Stomach (tissue), 4 donors: ENCODE results near the gene ZNF428.

Source experiments
- CTCF ChIP-seq, 7 experiments: fragments of 450-650 bp in 4 of 7; fragments of 200-600 bp in 3 of 7; sonication (generic) in 3 of 7; IDR thresholded peaks; one replicate each; pipeline ENCODE4 v1.5.1; 2016 to 2019; ENCODE audit warnings: antibody characterized with exemption in 7 of 7, control low read depth in 2 of 7, mild to moderate bottlenecking in 1 of 7
- EP300 ChIP-seq: sonication (generic); formaldehyde crosslinking; IDR thresholded peaks from one replicate; pipeline ENCODE4 v1.6.1; 2017; ENCODE audit warnings: antibody characterized with exemption
- POLR2A ChIP-seq, 4 donors: fragments of 450-650 bp; IDR thresholded peaks; one replicate each; pipeline ENCODE4 v1.6.1; 2016; ENCODE audit warnings: antibody characterized with exemption in 4 of 4, control low read depth in 2 of 4, mild to moderate bottlenecking in 1 of 4, moderate library complexity in 1 of 4
- POLR2AphosphoS5 ChIP-seq, 3 donors: sonication (generic); formaldehyde crosslinking; IDR thresholded peaks; one replicate each; pipeline ENCODE4 v1.6.1; 2016; ENCODE audit warnings: antibody characterized with exemption in 3 of 3

- no peak for TF ChIP-seq CTCF (IDR thresholded peaks at IDR 0.05)
- TF ChIP-seq EP300, result no peak
- TF ChIP-seq POLR2A (IDR thresholded peaks at IDR 0.05), result no peak
- TF ChIP-seq POLR2AphosphoS5 (IDR thresholded peaks at IDR 0.05), result no peak
These were observed 23.1 kb upstream of the ZNF428 start for GRCh38 chr19:43642531-43642930.
